ENCODE data around the gene SPIRE1. TPM values are rescaled to one million over a fixed set of nuclear protein-coding genes. Genes with fewer than 3 reads are reported as not detected.
"Not testable (repeated sequence)": the region's sequence is repeated elsewhere in the genome, so short reads cannot be mapped to it uniquely, and the experiment has no call there.

Gene SPIRE1
- total RNA-seq, 1 donor from 2014 or later: 31.8 TPM

DNA sequence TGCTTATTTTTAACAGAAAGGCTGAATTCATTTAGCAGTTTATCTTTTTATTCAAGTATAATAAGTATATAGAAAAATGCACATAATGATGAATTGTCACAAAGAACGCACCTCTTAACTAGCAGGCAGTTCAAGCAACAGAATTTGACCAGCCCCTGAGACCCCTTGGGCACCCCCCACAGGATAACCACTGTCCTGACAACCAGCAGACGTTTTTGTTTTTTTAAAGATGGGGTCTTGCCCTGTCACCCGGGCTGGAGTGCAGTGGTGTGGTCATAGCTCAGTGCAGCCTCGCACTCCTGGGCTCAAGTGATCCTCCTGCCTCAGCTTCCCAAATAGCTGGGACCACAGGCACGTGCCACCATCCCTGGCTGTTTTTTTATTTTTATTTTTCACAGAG is 236.2 kb downstream of the SPIRE1 start:
- no peak for DNase-seq (ENCODE audit: low read depth, low spot score)

DNA sequence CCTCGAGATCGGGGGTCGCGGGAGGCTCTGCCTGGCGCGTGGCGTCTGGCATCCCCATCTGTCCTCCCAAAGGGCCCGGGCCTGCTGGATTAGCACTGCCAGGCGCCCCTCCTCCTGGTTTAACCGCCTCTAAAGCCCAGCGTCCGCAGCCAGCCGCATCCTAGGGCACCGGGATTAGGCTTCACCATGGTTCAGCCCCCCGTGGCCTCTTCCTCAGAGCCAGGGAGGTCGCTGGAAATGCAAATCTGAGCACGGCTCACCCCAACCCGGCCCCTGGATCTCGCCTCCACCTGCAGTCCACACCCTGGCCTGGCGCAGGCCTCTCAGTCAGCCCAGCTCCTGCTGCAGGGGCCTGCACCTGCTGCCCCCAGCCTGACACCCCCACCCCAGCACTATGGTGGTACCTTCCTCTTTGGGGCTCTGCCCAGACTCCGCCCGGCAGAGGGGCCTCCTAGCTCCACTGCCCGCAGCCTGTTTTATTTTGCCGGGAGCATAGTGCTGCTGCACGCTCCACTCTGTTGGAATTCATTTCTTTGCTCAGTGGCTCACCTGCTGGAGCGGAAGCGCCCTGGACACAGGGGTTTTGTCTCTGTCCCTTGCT is 237.0 kb downstream of the SPIRE1 start:
- DNase-seq (ENCODE audit: low read depth, low spot score): no peak

DNA sequence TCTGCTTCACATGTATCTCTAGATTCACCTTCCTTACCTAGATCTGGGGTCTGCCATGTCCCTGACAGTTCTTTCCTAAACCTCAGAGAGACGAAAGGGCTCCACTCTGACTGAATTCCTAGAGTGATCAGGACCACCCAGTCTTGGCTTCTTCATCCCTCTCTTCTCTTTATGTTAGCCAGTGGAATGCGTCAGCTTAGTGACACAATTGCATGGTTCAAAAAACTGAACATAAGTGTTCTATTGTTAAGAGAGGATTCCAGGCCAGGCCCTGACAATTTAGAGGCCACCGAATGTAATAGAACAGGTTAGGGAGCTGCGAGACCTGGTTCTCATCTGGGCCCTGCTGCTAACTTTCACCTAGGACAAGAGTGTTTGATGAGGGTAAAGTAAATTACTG is 240.2 kb downstream of the SPIRE1 start:
- DNase-seq (ENCODE audit: low read depth, low spot score): no peak

GRCh38 chr18:12416098-12416729 is 241.7 kb downstream of the SPIRE1 start:
- no peak for DNase-seq (ENCODE audit: low read depth, low spot score)

GRCh38 chr18:12411456-12411855 is 246.5 kb downstream of the SPIRE1 start:
- DNase-seq (ENCODE audit: low read depth, low spot score): no peak

GRCh38 chr18:12410747-12411146 is 247.2 kb downstream of the SPIRE1 start:
- not testable (repeated sequence) for DNase-seq (ENCODE audit: low read depth, low spot score)

DNA sequence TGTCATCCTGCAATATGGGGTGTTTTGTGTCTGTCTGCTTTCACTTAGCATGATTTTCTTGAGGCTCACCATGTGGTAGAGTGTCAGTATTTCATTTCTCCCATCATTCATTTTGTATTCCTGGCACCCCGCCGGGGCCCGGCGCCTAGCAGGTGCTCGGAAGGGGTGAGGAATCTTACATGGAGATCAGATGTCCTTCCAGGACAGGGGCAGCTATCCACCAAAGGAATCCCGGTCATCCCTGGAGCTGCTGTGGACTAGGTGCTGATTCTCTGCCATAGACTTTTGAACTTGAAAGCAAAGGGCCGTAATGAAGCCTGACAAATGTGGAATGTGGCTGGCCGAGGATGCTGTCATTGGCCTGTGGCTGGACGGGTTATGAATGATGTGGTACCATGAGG is 247.8 kb downstream of the SPIRE1 start:
- DNase-seq (ENCODE audit: low read depth, low spot score): no peak

GRCh38 chr18:12409469-12409868 is 248.4 kb downstream of the SPIRE1 start:
- DNase-seq (ENCODE audit: low read depth, low spot score): no peak

- DNase-seq (ENCODE audit: low read depth, low spot score): no peak
These were observed 249.5 kb downstream of the SPIRE1 start for GRCh38 chr18:12408247-12408869.

- no peak for DNase-seq (ENCODE audit: low read depth, low spot score)
These were observed 251.4 kb downstream of the SPIRE1 start for GRCh38 chr18:12406371-12407111.

DNA sequence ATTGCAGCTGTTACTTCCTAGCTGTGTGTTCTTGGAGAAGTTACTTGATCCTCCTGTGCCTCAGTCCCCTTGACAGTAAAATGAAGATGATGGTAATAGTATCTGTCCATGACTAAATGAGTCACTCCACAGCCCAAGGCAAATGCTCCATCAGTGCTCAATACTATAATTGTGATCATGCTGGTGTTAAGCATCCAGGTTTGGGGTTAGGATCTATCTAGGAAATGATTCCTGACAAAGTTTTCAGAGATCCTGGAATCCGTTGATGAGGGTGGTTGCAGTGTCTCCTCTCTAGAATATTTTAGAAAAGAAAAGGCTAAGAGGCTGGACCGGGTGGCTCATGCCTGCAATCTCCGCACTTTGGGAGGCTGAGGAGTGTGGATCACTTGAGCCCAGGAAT is 252.8 kb downstream of the SPIRE1 start:
- no peak for DNase-seq (ENCODE audit: low read depth, low spot score)

- peak; percentile 40 for DNase-seq (ENCODE audit: low read depth, low spot score)
These were observed 254.1 kb downstream of the SPIRE1 start for GRCh38 chr18:12403601-12404506.

GRCh38 chr18:12401881-12402280 is 256.0 kb downstream of the SPIRE1 start:
- no peak for DNase-seq (ENCODE audit: low read depth, low spot score)

GRCh38 chr18:12399231-12399630 is 258.7 kb downstream of the SPIRE1 start:
- DNase-seq (ENCODE audit: low read depth, low spot score): no peak

DNA sequence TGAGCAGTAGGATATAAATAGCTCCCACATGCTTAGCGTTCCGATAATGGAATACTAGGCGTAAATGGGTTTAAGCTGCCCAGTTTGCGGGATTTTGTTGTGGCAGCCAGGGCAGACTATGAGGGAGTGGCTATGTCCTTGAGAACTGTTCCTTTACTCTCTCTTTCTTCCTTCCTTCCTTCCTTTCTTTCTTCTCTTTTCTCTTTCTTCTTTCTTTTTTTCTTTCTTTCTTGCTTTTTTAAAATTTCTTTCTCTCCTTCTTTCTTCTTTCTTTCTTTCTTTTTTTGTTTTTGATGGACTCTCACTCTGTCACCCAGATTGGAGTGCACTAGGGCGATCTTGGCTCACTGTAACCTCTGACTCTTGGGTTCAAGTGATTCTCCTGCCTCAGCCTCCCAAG is 259.3 kb downstream of the SPIRE1 start:
- DNase-seq (ENCODE audit: low read depth, low spot score): no peak

- no peak for DNase-seq (ENCODE audit: low read depth, low spot score)
These were observed 260.1 kb downstream of the SPIRE1 start for GRCh38 chr18:12397793-12398192.

DNA sequence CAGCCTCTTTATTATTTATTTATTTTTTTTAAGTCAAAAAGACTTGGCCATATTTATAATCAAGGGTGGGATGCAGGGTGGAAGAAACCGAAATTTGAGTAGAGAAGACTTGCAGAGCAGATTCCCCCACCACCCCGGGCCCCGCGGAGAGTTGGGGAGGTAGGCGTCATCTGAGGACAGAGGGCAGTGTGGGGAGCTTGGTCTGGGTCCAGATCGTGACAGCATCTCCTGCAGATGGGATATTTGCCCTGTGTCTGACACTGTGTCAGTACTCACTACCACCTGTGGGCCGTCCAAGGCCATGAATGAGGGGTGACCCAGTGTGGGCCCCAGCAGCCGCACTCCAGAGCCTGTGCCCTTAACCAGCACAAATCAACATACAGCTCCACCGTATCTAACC is 260.7 kb downstream of the SPIRE1 start:
- DNase-seq (ENCODE audit: low read depth, low spot score): no peak

Data from pulmonary artery endothelial cell (primary cell).